GM12873 (cell line): ENCODE results near the gene MCC.

Source experiments
- CTCF ChIP-seq: IDR thresholded peaks from 2 replicates; pipeline ENCODE4 v1.5.1; 2012; ENCODE audit warnings: low read depth, mild to moderate bottlenecking, moderate library complexity, low read length, control low read depth; ENCODE audit not compliant: insufficient read depth; ENCODE audit errors: missing control alignments

Gene MCC

GRCh38 chr5:113081881-113082546 lies 406.2 kb downstream of the MCC start:
- no peak for TF ChIP-seq CTCF

- TF ChIP-seq CTCF = no peak
These were observed 407.0 kb downstream of the MCC start for GRCh38 chr5:113081091-113081839.

- TF ChIP-seq CTCF = no peak
These were observed 413.2 kb downstream of the MCC start for GRCh38 chr5:113075019-113075418.

- TF ChIP-seq CTCF = no peak
These were observed 416.9 kb downstream of the MCC start for GRCh38 chr5:113071401-113071800.

- TF ChIP-seq CTCF = no peak
These were observed 417.4 kb downstream of the MCC start for GRCh38 chr5:113070901-113071300.

GRCh38 chr5:113068559-113068958 lies 419.7 kb downstream of the MCC start:
- TF ChIP-seq CTCF = no peak

- TF ChIP-seq CTCF = no peak
These were observed 420.5 kb downstream of the MCC start for GRCh38 chr5:113067635-113068344.
